Calu3 (cell line): Measurements from ENCODE around the gene MAMLD1. TPM values are rescaled to one million over a fixed set of nuclear protein-coding genes. Genes with fewer than 3 reads are reported as not detected.

ENCODE experiments used
- BruUV-seq: library from RNA; stranded (reverse); fragments of 400-500 nt; replicated peaks from 2 replicates; lab custom pipeline; 2021; lab: Mats Ljungman, UMichigan
- CTCF ChIA-PET: fragments of 300-600 bp; sonication (Branson Sonifier 250); formaldehyde crosslinking; loops from one replicate; lab custom pipeline; 2022; ENCODE audit warnings: antibody characterized with exemption; lab: Charles Lee
- DNase-seq: peaks from one replicate; pipeline ENCODE4 v3.0.0; 2022
- H3K27ac Mint-ChIP-seq: one replicate; pipeline ENCODE4 v1.8.0; 2022; ENCODE audit warnings: mixed read lengths; ENCODE audit not compliant: unreplicated experiment
- H3K27me3 Mint-ChIP-seq: one replicate; pipeline ENCODE4 v1.8.0; 2022; ENCODE audit warnings: mixed read lengths; ENCODE audit not compliant: unreplicated experiment
- H3K36me3 Mint-ChIP-seq: one replicate; pipeline ENCODE4 v1.8.0; 2022; ENCODE audit warnings: mild to moderate bottlenecking, moderate library complexity, mixed read lengths; ENCODE audit not compliant: insufficient read depth, unreplicated experiment
- H3K4me1 Mint-ChIP-seq: one replicate; pipeline ENCODE4 v1.8.0; 2022; ENCODE audit warnings: mild to moderate bottlenecking, low read depth, mixed read lengths; ENCODE audit not compliant: unreplicated experiment
- H3K4me3 Mint-ChIP-seq: one replicate; pipeline ENCODE4 v1.8.0; 2022; ENCODE audit warnings: mild to moderate bottlenecking, low read depth, moderate library complexity, mixed read lengths; ENCODE audit not compliant: unreplicated experiment
- H3K9me3 Mint-ChIP-seq: one replicate; pipeline ENCODE4 v1.8.0; 2022; ENCODE audit warnings: low read depth, mixed read lengths; ENCODE audit not compliant: unreplicated experiment
- intact Hi-C: fragments of 100-400 bp; cut with micrococcal nuclease; formaldehyde crosslinking; loops from one replicate; pipeline ENCODE4 v1.10.0; 2022; ENCODE audit not compliant: unreplicated experiment
- total RNA-seq: library from RNA; stranded (reverse); gene quantifications from 2 replicates; pipeline ENCODE4 v1.2.3, GENCODE V29; 2022
- TF ChIP-seq, protein P1 (sequence below): fragments of 200-600 bp; IDR thresholded peaks from one replicate; pipeline ENCODE4 v1.8.0; 2022; ENCODE audit warnings: antibody characterized with exemption; ENCODE audit not compliant: unreplicated experiment

Gene MAMLD1
- total RNA-seq, 1 experiment from 2014 or later, result 8.8 TPM

DNA sequence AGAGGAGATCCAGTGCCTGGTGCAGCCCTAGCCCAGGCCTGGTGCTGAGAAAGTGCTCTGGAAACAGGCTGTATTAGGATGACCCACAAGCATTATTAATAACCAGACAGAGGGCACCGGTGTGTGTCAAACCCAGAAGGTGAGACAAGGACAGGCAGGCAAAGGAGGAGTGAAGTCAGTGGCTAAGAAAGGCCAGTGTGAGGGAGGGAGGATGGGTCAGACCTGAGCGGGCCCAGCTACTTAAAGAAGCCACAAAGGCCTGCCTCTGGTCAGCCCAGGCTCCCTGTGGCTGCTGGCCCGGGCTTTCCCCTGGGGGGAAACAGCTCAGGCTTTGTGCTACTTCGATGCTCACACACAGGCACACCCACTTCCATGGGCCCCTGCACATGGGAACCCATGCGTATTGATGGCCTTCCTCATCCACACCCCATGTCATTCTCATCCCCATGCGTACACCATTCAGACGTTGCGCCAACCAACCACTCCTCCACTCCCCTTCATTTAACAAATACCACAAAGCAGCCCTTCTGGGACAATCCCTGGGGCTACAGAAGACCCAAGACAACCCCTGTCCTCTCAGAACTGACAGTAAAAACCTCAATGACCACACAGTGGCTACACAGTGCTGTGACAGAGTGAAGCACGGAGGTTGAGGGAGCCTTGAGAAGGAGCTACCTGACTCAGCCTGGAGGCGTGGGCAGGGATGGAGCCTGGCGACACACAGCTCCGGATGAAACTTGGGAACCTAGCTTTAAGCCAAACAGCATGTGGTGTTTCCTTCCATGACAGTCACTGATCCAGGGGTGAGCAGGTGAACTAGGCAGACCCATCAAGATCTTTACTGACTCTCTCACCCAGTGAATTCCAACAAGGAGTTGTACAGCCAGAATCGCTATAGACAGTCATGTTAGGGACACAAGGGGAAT lies 180.4 kb downstream of the MAMLD1 start:
- no peak for DNase-seq
- intact Hi-C loops, result no loop called here
- Mint-ChIP-seq H3K27ac (no peak overlapping the region), H3K4me1 (peaks cover 8% of the 10 kb centered on the region), H3K27me3 (peaks cover 7% of the 10 kb centered on the region), H3K9me3 (no peaks in the 10 kb centered on the region), H3K4me3 (no peak overlapping the region), H3K36me3 (peaks cover 7% of the 10 kb centered on the region)
- TF ChIP-seq, protein P1, sequence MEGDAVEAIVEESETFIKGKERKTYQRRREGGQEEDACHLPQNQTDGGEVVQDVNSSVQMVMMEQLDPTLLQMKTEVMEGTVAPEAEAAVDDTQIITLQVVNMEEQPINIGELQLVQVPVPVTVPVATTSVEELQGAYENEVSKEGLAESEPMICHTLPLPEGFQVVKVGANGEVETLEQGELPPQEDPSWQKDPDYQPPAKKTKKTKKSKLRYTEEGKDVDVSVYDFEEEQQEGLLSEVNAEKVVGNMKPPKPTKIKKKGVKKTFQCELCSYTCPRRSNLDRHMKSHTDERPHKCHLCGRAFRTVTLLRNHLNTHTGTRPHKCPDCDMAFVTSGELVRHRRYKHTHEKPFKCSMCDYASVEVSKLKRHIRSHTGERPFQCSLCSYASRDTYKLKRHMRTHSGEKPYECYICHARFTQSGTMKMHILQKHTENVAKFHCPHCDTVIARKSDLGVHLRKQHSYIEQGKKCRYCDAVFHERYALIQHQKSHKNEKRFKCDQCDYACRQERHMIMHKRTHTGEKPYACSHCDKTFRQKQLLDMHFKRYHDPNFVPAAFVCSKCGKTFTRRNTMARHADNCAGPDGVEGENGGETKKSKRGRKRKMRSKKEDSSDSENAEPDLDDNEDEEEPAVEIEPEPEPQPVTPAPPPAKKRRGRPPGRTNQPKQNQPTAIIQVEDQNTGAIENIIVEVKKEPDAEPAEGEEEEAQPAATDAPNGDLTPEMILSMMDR, result no peak
- CTCF ChIA-PET, result no interaction called here
- BruUV-seq, result no TSS peak

DNA sequence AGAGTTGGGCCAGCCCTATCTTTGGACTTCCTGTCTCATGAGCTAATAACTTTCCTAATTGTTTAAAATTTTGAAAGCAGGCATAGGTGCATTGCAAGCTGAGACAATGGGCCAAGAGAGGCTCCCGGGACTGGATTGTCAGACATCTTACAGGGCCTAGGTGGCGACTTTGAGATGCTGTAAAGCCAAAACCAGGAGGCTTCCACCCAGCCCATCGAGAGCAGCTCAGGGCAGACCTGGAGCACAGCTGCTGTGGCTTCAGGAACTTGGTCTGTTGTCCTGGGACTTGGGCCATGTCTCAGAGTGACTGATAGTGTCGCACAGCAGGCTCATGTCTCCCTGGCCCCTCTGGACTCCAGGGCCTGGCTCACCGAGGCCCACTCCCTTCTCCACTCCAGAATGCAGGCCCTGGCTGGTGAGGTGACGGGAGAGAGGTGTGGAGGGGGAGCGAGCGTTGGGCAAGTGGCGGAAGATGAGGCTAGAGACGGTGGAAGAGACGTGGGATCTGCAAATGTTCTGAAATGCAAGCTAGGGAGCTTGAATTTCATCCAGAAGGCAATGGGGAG lies 181.2 kb downstream of the MAMLD1 start:
- Mint-ChIP-seq H3K27me3 (peaks cover 13% of the 10 kb centered on the region), H3K9me3 (no peaks in the 10 kb centered on the region), H3K36me3 (peaks cover 7% of the 10 kb centered on the region), H3K4me1 (peaks cover 8% of the 10 kb centered on the region), H3K27ac (no peak overlapping the region), H3K4me3 (no peak overlapping the region)
- intact Hi-C loops, result no loop called here
- CTCF ChIA-PET, result no interaction called here
- BruUV-seq, result no TSS peak
- TF ChIP-seq, protein P1, result no peak
- DNase-seq, result peak; percentile 13

DNA sequence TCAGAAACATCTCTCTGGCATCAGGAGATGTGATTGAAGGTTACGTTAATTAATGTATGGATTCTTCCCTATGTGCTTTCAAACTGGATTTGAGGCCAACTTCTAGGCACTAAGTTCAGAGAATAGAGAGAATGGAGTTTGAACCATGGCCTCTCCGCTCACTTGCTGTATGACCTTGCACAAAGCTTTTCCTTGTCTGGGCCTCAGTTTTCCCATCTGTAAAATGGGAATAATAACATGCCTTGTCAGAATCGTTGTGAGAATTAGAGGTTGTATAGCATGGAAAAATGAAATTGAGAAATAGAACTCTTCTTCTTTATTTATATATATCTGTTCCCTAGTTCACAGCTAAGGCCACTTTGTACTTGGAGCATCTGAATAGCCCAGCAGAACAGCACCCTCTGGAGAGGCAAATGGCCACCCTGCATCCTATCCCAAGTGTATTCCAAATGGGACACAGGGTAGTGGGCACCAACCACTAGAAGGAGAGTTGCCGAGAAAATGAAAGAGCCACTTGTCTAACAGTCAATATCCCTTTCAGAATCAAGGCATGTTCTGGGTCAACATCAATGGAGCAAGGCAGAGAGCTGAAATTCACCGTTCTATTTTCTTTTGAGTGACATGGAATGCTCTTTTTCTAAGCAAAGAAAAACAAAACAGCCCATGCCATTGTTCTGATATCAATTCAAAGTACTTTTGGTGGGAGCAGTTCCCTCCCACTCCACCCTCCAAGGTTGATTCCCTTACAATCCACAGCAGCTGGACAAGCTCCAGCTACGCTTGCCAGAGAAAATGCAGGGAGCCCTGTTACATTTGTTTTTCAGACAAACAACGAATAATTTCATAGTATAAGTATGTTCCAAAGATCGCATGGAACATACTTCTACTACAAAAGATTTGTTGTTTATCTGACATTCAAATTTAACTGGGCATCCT lies 182.0 kb downstream of the MAMLD1 start:
- no peak for DNase-seq
- Mint-ChIP-seq H3K4me1 (peaks cover 8% of the 10 kb centered on the region), H3K27ac (no peak overlapping the region), H3K36me3 (peaks cover 7% of the 10 kb centered on the region), H3K9me3 (no peaks in the 10 kb centered on the region), H3K27me3 (peaks cover 21% of the 10 kb centered on the region), H3K4me3 (no peak overlapping the region)
- intact Hi-C loops, result no loop called here
- TF ChIP-seq, protein P1, result no peak
- no TSS peak for BruUV-seq
- CTCF ChIA-PET, result interaction anchor here (0.7 kb wide), 1 partner anchor 27 kb away, joined by 3 read pairs; no protein-coding TSS in a partner anchor

DNA sequence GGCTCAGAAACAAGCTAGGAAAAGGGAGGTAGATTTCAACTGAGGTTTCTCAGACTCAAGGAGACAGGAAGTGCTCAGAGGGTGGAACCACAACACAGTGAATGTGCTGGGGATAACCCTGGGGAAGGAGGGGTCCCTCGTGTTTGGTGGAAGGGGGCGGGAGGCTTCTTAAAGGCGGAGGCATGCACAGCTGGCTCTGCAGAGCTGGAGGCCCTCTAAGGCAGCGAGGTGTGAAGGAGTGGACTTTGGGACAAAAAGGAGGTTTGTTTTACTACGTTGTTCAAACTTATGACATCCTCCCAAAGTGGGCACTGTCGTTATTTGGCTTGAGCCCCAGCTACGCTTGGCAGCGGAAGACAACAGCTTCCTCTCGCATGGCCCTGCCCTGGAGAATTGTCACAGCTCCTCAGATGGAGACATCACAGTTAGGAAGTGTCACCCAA lies 183.6 kb downstream of the MAMLD1 start:
- no TSS peak for BruUV-seq

More for the DNA sequence above, 183.6 kb downstream of the MAMLD1 start:
- H3K4me3 Mint-ChIP-seq, result no peak overlapping the region
- TF ChIP-seq, protein P1, result no peak
- intact Hi-C loops, result no loop called here
- H3K36me3 Mint-ChIP-seq, result peaks cover 7% of the 10 kb centered on the region
- CTCF ChIA-PET, result no interaction called here
- no peak for DNase-seq
- peaks cover 8% of the 10 kb centered on the region for H3K4me1 Mint-ChIP-seq
- H3K27ac Mint-ChIP-seq, result no peak overlapping the region
- H3K27me3 Mint-ChIP-seq, result peaks cover 29% of the 10 kb centered on the region
- no peaks in the 10 kb centered on the region for H3K9me3 Mint-ChIP-seq
